OCI-LY3 (cell line): ENCODE measurements around the gene MARCHF4.

Source experiments
- H2AFZ ChIP-seq: fragments of 200-600, 300-600 bp; shearing (Covaris generic); 2 replicates; pipeline ENCODE4 v1.6.0; 2014; ENCODE audit warnings: antibody characterized with exemption, low read depth, low read length
- H3K27ac ChIP-seq: fragments of 200-600, 300-600 bp; sonication (generic); 2 replicates; pipeline ENCODE4 v1.5.1; 2014; ENCODE audit warnings: mild to moderate bottlenecking, low read length, moderate library complexity, mixed read lengths
- H3K27me3 ChIP-seq: fragments of 200-600, 300-600 bp; sonication (generic); 2 replicates; pipeline ENCODE4 v1.6.1; 2014; ENCODE audit warnings: low read depth, low read length, mixed read lengths
- H3K36me3 ChIP-seq: fragments of 200-600, 300-600 bp; sonication (generic); replicated peaks from 2 replicates; pipeline ENCODE3; 2014; ENCODE audit warnings: low read depth, low read length, mixed read lengths
- H3K4me1 ChIP-seq: fragments of 300-600, 200-600 bp; sonication (generic); 2 replicates; pipeline ENCODE4 v1.6.1; 2014; ENCODE audit warnings: low read length, mixed read lengths
- H3K4me2 ChIP-seq: fragments of 200-600, 300-600 bp; sonication (generic); 2 replicates; pipeline ENCODE4 v1.6.1; 2014; ENCODE audit warnings: low read length, mixed read lengths
- H3K4me3 ChIP-seq: fragments of 300-600, 200-600 bp; sonication (generic); 2 replicates; pipeline ENCODE4 v1.5.1; 2014; ENCODE audit warnings: antibody characterized with exemption, mild to moderate bottlenecking, low read length, moderate library complexity
- H3K79me2 ChIP-seq: fragments of 300-600, 200-600 bp; shearing (Covaris generic); 2 replicates; pipeline ENCODE4 v1.6.1; 2014; ENCODE audit warnings: mild to moderate bottlenecking, low read length, mixed read lengths
- H3K9ac ChIP-seq: fragments of 300-600, 200-600 bp; shearing (Covaris generic); 2 replicates; pipeline ENCODE4 v1.6.0; 2014; ENCODE audit warnings: mild to moderate bottlenecking, low read length, moderate library complexity
- H3K9me3 ChIP-seq: fragments of 200-600, 300-600 bp; shearing (Covaris generic); 2 replicates; pipeline ENCODE4 v1.6.1; 2014; ENCODE audit warnings: low read length, mixed read lengths; ENCODE audit not compliant: insufficient read depth
- H4K20me1 ChIP-seq: fragments of 200-600, 300-600 bp; sonication (generic); 2 replicates; pipeline ENCODE4 v1.6.1; 2016; ENCODE audit warnings: low read length, mixed read lengths; ENCODE audit not compliant: insufficient read depth
- EZH2phosphoT487 ChIP-seq: fragments of 200-600 bp; shearing (Covaris generic); IDR thresholded peaks from 2 replicates; pipeline ENCODE4 v1.6.1; 2018; ENCODE audit warnings: antibody characterized with exemption, mixed run types, low read depth
- TF ChIP-seq, protein P1 (sequence below): fragments of 200-600, 300-600 bp; sonication (generic); IDR thresholded peaks from 2 replicates; pipeline ENCODE4 v1.5.1; 2014; ENCODE audit warnings: antibody characterized with exemption, low read length, low read depth

Gene MARCHF4

DNA sequence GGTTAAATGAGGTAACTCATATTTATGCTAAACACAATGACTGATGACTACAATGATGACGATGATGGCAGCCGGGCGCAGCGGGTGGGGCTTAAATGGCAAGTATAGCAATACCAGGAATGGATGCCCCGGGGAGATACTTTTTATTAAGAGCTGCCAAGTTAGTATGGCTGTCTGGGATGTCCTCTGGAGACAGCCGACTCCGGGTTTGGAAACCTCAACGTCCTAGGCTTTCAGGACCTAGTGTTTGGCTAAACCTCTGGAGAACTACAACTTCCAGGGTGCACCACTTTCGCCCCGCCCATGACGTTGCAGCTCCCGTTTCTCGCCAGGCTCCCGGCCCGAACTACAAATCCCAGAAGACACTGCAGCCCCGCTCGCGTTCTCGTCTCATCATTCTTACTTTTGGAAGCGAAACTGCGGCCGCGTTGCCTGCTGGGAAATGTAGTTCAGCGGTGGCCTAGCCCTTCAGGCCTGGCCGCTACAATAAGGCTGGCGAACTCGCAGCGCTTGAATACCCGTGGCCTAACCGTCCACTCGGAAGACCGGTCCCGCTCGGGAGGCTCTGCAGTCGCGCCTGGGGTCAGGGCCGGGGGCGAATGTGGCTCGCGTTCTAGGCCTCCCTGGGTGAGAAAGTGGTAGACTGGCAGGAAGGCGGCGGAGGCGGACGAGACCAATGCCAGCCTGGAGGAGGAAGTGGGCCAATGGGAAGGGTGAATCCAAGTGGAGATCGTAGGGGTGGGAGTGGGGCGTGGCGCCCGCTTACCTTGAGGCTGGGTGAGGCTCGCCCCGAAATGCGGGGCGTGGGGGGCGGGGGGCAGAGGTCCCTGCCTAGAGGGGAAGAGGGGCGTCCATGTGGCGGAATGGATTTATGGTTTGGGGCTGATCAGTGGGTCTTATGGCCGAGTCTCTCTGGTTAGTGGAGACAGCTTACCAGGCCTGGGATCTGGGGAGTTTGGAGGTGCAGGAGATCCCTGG, 40.0 kb upstream of the MARCHF4 start, which contains the start of gene SMARCAL1:
TSS of gene SMARCAL1 (plus strand) at position 463 of the 978 bp plus-strand sequence. CDS start 2,221 bp downstream, outside the sequence.
- peak within 1 kb of the TSS; percentile 96 for H3K9ac ChIP-seq
- H3K27me3 ChIP-seq: no peaks in the 10 kb centered on the region
- H3K9me3 ChIP-seq: no peaks in the 10 kb centered on the region
- H2AFZ ChIP-seq: peak within 1 kb of the TSS; percentile 86
- H4K20me1 ChIP-seq: no peaks in the 10 kb centered on the region
- peaks cover 25% of the 10 kb centered on the region for H3K36me3 ChIP-seq
- H3K4me1 ChIP-seq: peaks cover 39% of the 10 kb centered on the region
- peak within 1 kb of the TSS; percentile 98 for H3K4me3 ChIP-seq
- TF ChIP-seq EZH2phosphoT487: no peak
- TF ChIP-seq, protein P1, sequence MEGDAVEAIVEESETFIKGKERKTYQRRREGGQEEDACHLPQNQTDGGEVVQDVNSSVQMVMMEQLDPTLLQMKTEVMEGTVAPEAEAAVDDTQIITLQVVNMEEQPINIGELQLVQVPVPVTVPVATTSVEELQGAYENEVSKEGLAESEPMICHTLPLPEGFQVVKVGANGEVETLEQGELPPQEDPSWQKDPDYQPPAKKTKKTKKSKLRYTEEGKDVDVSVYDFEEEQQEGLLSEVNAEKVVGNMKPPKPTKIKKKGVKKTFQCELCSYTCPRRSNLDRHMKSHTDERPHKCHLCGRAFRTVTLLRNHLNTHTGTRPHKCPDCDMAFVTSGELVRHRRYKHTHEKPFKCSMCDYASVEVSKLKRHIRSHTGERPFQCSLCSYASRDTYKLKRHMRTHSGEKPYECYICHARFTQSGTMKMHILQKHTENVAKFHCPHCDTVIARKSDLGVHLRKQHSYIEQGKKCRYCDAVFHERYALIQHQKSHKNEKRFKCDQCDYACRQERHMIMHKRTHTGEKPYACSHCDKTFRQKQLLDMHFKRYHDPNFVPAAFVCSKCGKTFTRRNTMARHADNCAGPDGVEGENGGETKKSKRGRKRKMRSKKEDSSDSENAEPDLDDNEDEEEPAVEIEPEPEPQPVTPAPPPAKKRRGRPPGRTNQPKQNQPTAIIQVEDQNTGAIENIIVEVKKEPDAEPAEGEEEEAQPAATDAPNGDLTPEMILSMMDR: no peak
- peaks cover 12% of the 10 kb centered on the region; the same call in 1 of the 2 replicates for H3K79me2 ChIP-seq
- H3K4me2 ChIP-seq: peak within 1 kb of the TSS; percentile 73
- peak within 1 kb of the TSS; percentile 75 for H3K27ac ChIP-seq

DNA sequence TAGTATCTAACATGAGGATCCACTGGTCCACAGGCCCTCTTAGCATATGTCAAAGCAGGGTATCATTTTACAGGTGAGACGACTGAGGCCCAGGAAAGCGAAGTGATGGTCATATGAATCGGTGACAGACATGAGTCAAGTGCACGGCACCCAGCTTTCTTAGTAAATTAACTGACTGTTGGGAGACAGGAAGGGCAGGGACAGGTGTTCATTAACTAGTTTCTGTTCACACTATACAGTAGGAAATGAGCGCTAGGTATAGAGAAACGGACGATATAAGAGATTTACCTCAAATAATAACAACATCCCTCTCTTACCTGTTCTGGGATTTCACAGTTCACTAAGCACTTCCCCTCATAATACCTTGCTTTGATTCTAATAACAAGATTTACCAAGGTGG, 38.3 kb upstream of the MARCHF4 start:
- TF ChIP-seq, protein P1: no peak
- TF ChIP-seq EZH2phosphoT487: no peak
- Histone ChIP-seq H3K4me1 (peaks cover 26% of the 10 kb centered on the region), H3K9ac (no peak overlapping the region), H3K27ac (no peak overlapping the region), H3K79me2 (peaks cover 12% of the 10 kb centered on the region; the same call in 1 of the 2 replicates), H4K20me1 (no peaks in the 10 kb centered on the region), H3K36me3 (peaks cover 12% of the 10 kb centered on the region), H3K4me3 (no peak overlapping the region), H3K4me2 (peak overlapping the region; percentile 28), H3K27me3 (peaks cover 6% of the 10 kb centered on the region; the same call in 1 of the 2 replicates), H3K9me3 (no peaks in the 10 kb centered on the region), H2AFZ (no peak overlapping the region)

DNA sequence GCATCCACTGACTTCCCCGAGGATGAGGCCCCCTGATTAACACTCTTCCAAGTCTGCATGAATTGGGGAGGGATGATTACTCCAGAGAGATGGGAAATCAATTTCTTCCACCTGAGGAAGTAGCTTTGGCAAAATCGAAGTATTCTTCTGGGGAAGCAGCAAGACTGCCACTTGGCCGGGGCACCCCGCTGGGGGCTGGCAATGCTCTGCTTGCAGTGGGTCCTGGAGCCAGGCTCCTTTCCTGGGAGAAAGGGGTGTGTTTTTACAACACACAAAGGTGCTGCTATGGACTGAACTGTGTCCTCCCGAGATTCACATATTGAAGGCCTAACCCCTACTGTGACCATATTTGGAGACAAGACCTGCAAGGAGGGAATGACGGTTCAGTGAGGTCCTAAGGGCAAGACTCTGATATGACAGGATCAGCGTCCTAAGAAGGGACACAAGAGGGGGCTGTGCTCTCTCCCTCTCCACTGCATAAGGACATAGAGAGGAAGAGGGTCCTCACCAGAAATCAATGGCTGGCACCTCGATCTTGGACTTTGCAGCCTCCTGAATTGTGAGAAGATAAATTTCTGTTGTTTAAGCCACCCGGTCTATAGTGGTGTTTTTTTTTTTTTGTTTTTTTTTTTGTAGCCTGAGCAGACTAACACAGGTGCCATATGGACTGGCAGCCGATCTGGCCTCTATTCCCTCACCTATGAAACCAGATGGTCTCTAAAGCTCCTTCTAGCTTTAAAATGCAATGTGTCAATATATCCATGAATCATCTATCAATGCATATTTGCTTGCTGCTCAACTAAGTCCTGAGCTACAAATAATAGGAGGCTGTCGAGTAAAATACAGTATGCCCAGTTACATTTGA, 36.4 kb upstream of the MARCHF4 start:
- H3K27ac ChIP-seq: no peak overlapping the region
- TF ChIP-seq, protein P1: no peak
- H2AFZ ChIP-seq: no peak overlapping the region
- no peaks in the 10 kb centered on the region for H4K20me1 ChIP-seq
- H3K4me3 ChIP-seq: no peak overlapping the region
- no peaks in the 10 kb centered on the region for H3K9me3 ChIP-seq
- no peak overlapping the region for H3K4me2 ChIP-seq
- peaks cover 22% of the 10 kb centered on the region for H3K4me1 ChIP-seq
- no peak overlapping the region for H3K9ac ChIP-seq
- peaks cover 9% of the 10 kb centered on the region; the same call in 1 of the 2 replicates for H3K79me2 ChIP-seq
- peaks cover 6% of the 10 kb centered on the region; the same call in 1 of the 2 replicates for H3K27me3 ChIP-seq
- no peaks in the 10 kb centered on the region for H3K36me3 ChIP-seq
